Measurements from ENCODE around the gene TJAP1.

The TJAP1 gene

GRCh38 chr6:43499028-43499815, 21.9 kb downstream of the TJAP1 start:
- no peaks in the 10 kb centered on the region for H3K27me3 ChIP-seq (ENCODE audit: low read depth, low read length)
- H3K79me2 ChIP-seq (ENCODE audit: low read length): peaks cover 3% of the 10 kb centered on the region; the same call in 1 of the 2 replicates
- no peaks in the 10 kb centered on the region for H3K4me1 ChIP-seq (ENCODE audit: low read length)
- H3K9me3 ChIP-seq (ENCODE audit: insufficient read depth, low read length): no peaks in the 10 kb centered on the region
- no peak overlapping the region for H3K9ac ChIP-seq (ENCODE audit: low read length)
- H3K36me3 ChIP-seq (replicated peaks; ENCODE audit: low read depth, low read length): peaks cover 41% of the 10 kb centered on the region
- H3K4me3 ChIP-seq (ENCODE audit: low read length): no peak overlapping the region
- H3K27ac ChIP-seq (ENCODE audit: low read length): no peak overlapping the region
- peaks cover 7% of the 10 kb centered on the region; the same call in 1 of the 2 replicates for H4K20me1 ChIP-seq (ENCODE audit: insufficient read depth, low read length)
- no peak overlapping the region for H3K4me2 ChIP-seq (ENCODE audit: low read length)
- no peak overlapping the region for H2AFZ ChIP-seq (ENCODE audit: low read depth, low read length)
- TF ChIP-seq EZH2phosphoT487 (IDR thresholded peaks at IDR 0.05; ENCODE audit: low read depth) (no peak), CTCF (IDR thresholded peaks at IDR 0.05; ENCODE audit: low read depth, low read length) (no peak)

GRCh38 chr6:43500921-43501320, 23.6 kb downstream of the TJAP1 start:
- no peak overlapping the region for H3K4me3 ChIP-seq (ENCODE audit: low read length)
- H3K27ac ChIP-seq (ENCODE audit: low read length): no peak overlapping the region
- H3K27me3 ChIP-seq (ENCODE audit: low read depth, low read length): no peaks in the 10 kb centered on the region
- peaks cover 49% of the 10 kb centered on the region for H3K36me3 ChIP-seq (replicated peaks; ENCODE audit: low read depth, low read length)
- H2AFZ ChIP-seq (ENCODE audit: low read depth, low read length): no peak overlapping the region
- H3K4me1 ChIP-seq (ENCODE audit: low read length): no peaks in the 10 kb centered on the region
- TF ChIP-seq EZH2phosphoT487 (IDR thresholded peaks at IDR 0.05; ENCODE audit: low read depth) (no peak), CTCF (IDR thresholded peaks at IDR 0.05; ENCODE audit: low read depth, low read length) (no peak)
- peaks cover 7% of the 10 kb centered on the region; the same call in 1 of the 2 replicates for H4K20me1 ChIP-seq (ENCODE audit: insufficient read depth, low read length)
- H3K79me2 ChIP-seq (ENCODE audit: low read length): no peaks in the 10 kb centered on the region
- H3K9ac ChIP-seq (ENCODE audit: low read length): no peak overlapping the region
- H3K4me2 ChIP-seq (ENCODE audit: low read length): no peak overlapping the region
- H3K9me3 ChIP-seq (ENCODE audit: insufficient read depth, low read length): no peaks in the 10 kb centered on the region

GRCh38 chr6:43502666-43503065, 25.3 kb downstream of the TJAP1 start:
- Histone ChIP-seq H3K79me2 (ENCODE audit: low read length) (no peaks in the 10 kb centered on the region), H3K4me3 (ENCODE audit: low read length) (no peak overlapping the region), H3K27ac (ENCODE audit: low read length) (no peak overlapping the region), H3K9me3 (ENCODE audit: insufficient read depth, low read length) (no peaks in the 10 kb centered on the region), H3K9ac (ENCODE audit: low read length) (no peak overlapping the region), H3K4me2 (ENCODE audit: low read length) (no peak overlapping the region), H3K27me3 (ENCODE audit: low read depth, low read length) (no peaks in the 10 kb centered on the region), H3K36me3 (replicated peaks; ENCODE audit: low read depth, low read length) (peaks cover 48% of the 10 kb centered on the region), H3K4me1 (ENCODE audit: low read length) (peaks cover 3% of the 10 kb centered on the region; the same call in 1 of the 2 replicates), H2AFZ (ENCODE audit: low read depth, low read length) (no peak overlapping the region), H4K20me1 (ENCODE audit: insufficient read depth, low read length) (no peaks in the 10 kb centered on the region)
- TF ChIP-seq EZH2phosphoT487 (IDR thresholded peaks at IDR 0.05; ENCODE audit: low read depth) (no peak), CTCF (IDR thresholded peaks at IDR 0.05; ENCODE audit: low read depth, low read length) (no peak)

- Histone ChIP-seq H3K27me3 (ENCODE audit: low read depth, low read length) (no peaks in the 10 kb centered on the region), H3K79me2 (ENCODE audit: low read length) (no peaks in the 10 kb centered on the region), H3K27ac (ENCODE audit: low read length) (no peak overlapping the region), H3K4me3 (ENCODE audit: low read length) (no peak overlapping the region), H3K4me1 (ENCODE audit: low read length) (peaks cover 3% of the 10 kb centered on the region; the same call in 1 of the 2 replicates), H4K20me1 (ENCODE audit: insufficient read depth, low read length) (no peaks in the 10 kb centered on the region), H2AFZ (ENCODE audit: low read depth, low read length) (no peak overlapping the region), H3K9me3 (ENCODE audit: insufficient read depth, low read length) (no peaks in the 10 kb centered on the region), H3K4me2 (ENCODE audit: low read length) (no peak overlapping the region), H3K9ac (ENCODE audit: low read length) (no peak overlapping the region), H3K36me3 (replicated peaks; ENCODE audit: low read depth, low read length) (peaks cover 42% of the 10 kb centered on the region)
- no peak for TF ChIP-seq CTCF (IDR thresholded peaks at IDR 0.05; ENCODE audit: low read depth, low read length)
- no peak for TF ChIP-seq EZH2phosphoT487 (IDR thresholded peaks at IDR 0.05; ENCODE audit: low read depth)
These were observed 26.1 kb downstream of the TJAP1 start for GRCh38 chr6:43503443-43503842.
